Epidermal melanocyte (primary cell): ENCODE data around the gene LEUTX.

Experiments
- DNase-seq: peaks from one replicate; pipeline ENCODE4 v3.0.0; 2011; ENCODE audit warnings: low spot score; ENCODE audit not compliant: insufficient read length

The LEUTX gene

DNA sequence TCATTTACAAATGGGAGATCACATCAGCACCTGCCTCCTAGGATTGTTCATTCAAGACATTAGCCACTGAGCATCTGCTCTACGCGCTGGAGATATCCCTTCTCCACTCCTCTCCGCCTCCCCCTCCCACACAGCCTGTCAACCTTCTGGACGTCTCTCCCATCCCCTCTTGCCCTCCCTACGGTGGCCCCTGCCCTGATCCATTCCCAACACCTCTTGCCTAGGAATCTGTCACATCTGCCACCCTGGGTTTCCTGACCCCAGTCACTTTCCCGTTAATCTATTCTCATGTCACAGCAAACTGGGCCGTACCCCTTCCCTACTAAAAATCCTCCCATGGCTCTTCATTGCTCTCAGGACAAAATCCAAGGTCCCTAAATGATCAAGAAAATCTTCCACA is 45.0 kb downstream of the LEUTX start:
- DNase-seq, result no peak

DNA sequence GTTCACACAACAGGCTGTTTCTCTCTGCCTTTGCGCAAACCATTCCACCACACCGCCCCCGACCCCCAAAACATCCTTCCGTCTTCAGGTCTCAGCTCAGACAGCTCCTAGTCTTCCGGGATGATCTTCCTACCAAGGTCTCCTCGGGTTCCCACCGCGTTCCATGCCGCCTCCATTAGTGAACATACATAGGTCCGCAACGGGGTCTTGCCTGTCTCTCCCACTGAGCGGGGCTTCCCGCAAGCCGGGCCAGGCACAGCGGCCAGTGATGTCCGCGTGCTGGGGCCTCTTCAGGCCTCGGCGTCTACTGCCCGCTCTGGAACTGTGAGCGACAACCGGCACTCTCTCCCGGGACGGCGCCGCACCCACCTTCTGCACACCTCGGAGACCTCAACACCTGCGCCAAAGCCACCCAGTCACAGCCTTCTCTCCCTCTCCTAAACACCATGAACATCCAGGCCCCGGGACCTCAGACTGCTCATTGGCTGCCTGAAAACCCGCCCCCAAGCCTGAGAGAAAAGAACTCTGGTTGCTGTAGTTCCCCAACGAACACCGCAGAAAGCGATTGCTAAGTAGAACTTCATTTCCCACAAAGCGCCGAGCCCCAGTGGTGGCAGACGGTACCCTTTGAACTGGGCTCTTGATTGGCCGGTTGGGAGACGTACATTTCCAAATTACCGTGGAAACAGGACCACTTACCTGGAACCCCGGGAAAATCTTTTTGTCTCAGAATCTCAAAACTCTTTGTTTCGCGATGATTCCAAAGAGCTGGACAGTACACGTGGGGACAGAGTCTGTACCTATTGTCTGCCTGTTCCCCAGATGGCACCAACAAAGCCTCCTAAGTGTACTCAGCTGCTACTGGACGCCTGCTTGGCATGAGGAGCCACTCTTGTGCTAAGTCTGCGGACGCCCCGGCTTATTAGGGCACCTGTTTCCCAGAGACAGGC is 45.8 kb downstream of the LEUTX start:
- peak; percentile 98 for DNase-seq

DNA sequence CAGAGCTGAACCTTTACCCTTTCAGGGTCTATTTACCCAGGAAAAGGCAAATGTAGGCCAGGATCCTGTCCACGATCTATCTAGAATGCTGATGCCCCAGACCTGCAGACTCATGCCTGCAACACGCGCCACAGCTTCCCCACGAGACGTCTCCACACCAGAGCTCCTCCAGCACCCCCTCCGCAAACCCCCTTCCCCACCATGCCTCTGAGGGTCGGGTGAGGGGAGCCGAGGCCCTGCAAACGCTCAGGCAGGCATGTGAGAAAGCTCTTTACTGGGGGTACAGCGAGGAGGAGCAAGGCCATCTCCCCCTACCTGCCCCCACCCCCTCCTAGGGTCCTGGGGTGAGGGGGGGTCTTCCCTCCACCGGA is 46.4 kb downstream of the LEUTX start:
- DNase-seq, result no peak

DNA sequence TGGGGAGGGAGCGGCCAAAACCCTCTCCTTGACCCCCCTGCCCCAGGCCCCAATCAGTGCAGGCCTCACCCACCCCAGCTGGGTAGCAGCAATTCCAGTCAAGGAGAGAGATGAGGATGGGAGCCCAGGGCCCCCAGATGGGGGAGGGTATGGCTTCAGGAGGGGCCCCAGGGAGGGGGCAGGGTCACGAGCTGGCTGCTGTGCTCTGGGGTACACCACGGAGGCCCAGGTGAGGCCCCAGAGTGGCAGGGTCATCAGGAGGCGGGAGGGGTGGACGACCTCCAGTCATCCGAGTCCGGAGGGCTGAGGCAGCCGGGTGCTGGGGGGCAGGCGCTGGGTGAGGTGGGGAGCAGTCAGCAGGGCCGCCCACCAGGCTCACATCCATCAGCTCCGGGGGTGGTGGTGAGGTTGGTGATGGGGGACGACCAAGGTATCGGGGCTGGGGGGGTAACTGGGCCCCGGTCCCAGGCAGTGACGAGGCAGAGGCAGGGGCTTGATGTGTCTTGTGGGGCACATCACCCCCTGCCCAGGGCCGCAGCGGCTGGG is 47.0 kb downstream of the LEUTX start:
- DNase-seq, result no peak

DNA sequence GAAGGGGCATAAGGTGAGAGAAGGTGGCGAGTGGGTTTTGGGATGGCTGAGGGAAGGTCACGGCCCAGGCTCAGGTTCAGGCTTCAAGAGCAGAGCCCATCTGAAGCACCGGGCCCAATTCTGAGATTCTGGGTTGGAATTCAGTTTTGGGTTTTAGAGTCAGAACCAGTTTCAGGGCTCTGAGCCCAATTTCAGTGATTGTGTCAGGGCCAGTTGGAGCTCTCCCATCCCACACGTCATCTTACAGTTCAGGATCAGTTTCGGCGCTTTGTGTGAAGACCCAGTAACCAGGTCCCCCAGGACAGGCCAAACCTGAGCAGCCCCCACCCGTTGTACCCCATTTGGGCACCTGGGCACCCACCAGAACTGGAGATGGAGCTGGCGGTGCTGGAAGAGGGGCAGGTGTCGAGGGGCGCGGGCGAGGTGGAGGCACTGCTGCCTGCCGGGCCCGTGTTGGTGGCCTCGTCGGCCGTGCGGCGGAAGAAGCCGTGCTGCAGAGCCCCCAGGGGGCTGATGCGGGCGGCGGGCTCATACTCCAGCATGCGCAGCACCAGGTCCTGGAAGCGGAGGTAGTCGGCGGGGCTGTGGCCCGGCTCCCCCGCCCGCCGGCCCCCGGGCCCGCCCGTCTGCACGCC is 47.8 kb downstream of the LEUTX start:
- no peak for DNase-seq

DNA sequence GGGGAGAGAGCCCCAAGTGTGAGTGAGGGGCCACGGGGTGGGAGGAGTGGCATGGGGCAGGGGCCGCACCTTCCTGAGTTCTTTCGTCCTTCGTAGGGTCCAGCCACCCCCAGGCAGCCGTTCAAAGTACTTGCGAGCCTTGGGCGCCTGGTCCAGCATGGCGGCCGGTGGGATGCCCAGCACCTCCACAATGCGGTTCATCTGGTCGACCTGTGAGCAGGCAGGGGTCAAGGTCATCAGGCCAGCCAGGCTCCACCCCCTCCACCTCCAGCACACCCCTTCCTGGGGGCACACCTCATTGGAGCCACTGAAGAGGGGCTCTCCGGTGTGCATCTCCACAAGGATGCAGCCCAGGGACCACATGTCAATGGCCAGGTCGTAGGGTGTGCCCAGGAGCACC is 48.6 kb downstream of the LEUTX start:
- no peak for DNase-seq

DNA sequence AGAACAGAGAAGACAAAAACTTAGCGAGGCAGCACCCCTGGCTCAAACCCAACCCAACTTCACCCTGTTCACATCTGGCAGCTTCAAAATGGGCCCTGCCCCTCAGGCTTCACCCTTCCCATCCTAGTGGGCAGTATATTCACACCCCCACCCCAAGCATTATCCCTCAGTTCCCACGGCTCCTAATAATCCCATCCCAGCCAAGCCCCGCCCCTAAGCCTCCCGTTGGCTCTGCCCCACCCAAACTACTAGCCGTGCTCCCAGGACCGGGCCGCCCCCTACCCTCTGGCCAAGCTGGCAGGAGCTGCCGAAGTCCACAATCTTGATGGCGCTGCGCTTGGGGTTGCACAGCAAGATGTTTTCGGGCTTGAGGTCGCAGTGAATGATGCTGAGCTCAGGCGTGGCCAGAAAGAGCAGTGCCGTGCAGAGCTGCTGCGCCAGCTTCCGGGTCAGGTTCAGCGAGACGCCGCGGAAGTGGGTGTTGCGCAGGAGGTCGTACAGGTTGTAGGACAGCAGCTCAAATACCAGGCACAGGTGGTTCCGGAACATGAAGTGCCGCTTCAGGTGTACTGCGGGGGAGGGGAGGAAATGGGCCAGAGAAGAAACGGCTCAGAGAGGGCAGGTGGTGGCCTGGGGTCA is 49.5 kb downstream of the LEUTX start:
- DNase-seq, result no peak

DNA sequence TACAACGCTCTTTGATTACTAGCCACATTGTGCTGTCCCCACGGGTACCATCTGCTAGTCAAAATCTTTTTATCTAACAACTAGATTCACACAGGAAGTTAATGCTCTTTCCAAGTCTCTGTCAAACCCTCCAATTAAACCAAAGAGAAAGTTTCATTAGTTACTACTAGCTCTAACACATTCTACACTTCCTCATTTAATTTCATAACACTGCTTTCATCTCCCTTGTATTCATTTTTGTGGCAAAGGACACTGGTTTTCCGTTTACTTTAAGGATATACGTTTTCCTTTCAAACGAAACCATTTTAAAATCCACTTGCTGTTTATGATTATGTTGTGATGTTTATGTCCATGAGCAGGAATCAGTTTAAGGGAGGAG is 50.0 kb downstream of the LEUTX start:
- no peak for DNase-seq

DNA sequence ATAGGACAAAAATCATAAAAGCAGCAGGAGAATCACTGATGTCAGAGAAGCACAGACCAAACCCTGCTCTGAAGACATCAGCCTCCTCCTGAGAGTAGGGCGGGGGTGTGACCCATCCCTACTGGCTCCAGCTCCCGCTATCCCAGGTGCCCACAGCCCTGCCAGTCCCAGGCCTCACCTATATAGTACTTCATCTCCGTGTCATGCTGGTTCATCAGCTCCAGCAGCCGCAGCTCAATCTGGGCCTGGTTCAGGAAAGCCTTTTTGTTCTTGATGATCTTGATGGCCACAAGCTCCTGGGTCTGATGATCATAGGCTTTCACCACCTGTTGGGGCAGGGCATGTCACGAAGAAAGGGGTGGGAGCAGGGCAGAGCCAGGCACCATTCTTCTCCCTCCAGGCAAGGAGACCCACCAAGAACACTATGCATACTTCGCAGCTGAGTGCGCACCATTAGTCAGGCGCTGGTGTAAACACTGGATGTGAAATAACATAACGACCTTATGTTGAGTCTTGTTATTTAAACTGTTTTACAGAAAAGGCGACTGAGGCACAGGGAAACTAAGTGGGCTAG is 51.1 kb downstream of the LEUTX start:
- no peak for DNase-seq

DNA sequence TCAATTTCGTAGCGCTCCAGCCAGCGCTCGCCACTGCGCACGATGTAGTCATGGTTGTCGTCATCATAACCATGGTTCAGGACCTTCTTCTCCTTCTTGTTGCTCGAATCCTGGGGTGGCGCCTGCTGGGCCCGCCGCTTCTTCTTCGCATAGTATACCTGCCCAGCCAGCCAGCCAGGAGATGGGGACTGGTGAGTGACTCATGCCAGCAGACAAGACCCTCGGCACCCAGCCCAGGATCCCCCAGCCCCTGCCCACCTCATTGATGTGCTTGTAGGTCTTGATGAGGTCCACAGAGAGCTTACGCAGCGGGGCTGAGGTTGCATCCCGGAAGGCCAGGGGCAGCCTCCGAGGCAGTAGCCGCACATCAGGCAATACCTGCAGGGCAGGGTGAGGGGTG is 51.8 kb downstream of the LEUTX start:
- no peak for DNase-seq

DNA sequence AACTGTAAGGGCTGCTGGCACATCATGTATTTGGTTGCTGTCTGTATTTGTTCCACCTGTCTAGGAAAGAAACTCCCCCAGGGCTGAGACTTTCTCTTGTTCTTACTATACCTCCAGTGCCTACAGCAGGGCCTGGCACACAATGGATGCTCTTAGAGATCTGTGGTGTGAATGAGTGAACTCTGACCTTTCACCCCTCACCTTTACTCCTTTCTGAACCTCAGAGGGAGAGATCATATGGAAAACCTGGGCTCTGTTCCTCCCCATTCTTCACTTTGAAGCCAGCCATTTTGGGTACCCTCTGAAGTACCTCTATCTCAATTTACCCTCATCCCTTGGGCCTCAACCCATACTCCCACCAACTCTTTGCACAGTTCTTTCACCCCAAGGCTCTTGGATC is 52.2 kb downstream of the LEUTX start:
- no peak for DNase-seq

DNA sequence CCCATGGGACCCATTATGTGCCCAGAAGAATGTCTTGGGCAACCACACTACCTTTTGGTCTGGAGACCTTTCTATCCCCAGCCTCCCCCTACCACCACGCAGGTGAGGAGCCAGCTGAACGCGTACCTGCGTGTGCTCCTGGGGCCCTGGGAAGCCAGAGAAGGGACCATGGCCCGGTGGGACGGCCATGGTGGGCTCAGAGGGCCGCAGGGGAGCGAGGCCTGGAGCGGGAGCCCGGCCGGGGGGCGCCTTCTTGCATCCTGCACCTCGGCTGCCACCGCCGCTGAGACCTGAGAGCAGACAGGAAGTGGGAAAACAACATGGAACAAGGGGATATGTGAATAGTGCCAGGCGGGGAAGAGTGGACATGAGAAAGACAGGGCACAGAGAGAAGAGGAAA is 53.0 kb downstream of the LEUTX start:
- DNase-seq, result no peak

DNA sequence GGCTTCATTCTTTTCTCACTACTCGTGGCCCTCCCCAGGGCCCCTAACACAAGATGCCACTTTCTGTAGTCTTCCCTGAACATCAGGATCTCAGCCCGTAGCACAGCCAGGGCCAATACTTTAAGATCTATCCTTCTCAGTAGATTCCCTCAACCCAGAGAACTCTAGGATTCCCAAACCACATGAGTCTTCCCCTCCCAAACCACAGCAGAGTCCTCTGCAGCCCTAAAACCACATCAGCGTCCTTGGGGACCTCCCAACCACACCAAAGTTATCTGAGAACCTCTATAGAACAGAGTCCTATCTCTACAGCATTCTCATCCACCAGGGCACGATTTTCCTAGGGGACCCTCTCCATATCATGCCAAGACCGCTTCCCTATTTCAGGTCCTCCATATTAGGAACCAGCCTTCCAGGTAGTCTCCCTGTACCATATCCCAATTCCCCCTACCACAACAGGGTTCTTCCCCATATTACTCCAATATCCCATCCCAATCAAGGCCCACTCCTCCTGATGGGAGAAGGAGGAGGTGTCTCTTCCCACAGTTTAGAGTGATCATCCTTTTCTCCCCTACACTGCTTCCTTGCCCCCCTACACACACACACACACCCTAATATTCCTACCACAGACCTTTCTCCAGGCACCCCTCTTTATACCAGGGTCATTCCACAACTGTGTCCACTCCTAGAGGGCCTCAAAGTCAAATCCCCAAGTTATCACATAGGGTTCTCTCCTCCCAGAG is 53.9 kb downstream of the LEUTX start:
- no peak for DNase-seq

DNA sequence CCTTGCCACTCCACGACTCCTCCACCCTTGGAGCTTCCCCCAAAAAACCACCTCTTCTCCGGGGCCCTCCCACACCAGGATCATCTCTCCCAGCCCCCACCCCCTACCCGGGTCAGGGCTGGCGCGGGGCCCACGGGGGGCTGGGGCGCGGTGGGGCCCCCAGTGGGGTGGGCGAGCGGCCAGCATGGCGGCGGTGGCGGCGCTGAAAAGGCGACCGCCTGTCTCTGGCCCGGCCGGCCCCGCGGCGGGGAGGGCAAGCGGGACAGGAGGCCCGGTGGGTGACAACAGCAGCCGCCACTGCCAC is 54.5 kb downstream of the LEUTX start:
- DNase-seq, result no peak

DNA sequence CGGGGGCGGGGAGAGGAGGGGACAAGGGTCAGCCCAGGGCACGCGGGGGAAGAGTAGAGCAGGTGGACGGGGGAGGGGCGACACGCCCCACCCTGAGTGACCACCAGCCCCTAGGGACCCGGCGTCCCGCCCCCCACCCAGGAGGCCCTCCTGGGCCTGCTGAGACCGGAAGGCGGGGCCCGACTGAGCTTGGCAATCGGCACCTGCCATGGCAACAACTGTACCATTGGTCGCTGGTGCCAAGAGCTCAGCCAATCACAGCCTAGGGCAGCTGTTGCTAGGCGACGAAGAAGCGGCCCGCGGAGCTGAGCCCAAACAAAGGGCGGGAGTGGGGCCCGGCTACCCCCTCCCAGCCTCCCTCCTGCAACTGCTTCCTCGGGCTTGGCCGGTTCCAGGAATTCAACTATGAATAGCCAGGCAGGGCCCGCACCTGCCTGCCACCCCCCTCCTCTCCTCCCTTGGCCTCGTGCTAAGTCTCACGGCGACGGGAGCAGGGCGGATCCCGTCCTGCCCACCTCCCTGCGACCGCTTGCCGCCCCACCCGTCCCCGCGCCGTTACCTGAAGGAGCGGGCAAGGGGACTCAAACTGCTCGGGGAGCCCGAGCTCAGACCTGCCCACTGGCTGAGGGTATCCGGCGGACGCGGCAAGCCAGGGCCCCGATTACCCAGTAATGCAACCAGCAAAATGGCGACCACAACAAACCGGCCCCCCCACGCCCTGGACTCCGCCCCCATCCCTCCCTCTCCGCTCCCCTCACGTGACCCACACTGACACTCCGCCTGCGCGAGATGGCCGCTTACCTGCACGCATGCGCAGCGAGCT is 55.0 kb downstream of the LEUTX start, which contains the start of gene DYRK1B:
TSS of gene DYRK1B (minus strand) at position 699 of the 823 bp plus-strand sequence. CDS start 2,295 bp downstream, outside the sequence.
- DNase-seq, result peak; percentile 100

DNA sequence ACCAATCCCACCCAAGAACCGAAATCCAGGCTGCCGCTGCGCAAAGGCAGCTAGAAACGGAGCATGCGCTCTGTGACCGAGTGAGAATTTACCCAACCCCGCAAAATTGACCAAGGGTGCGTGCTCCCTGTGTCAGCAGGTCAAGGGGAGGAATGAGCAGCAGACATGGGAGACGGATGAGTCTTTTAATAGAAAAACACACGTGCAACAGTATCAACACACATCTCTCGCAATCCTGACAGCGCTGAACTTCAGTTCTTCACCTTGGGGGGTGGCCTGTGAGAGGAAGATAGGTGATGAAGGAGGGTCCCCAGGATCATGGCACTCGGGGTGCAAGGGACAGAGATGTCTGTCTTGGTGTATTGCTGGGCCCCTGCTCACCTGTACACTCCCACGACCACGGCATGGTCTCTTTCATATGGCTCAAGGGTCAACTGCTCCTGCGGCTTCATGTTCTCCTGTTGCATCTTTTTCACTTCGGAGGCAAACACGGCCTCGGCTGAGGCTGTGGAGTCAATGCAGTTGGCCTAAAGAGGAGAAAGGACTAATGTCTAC is 55.7 kb downstream of the LEUTX start:
- DNase-seq, result no peak
